GM12875 (cell line): ENCODE measurements around the gene SLC35C1.

Experiments used
- H3K4me3 ChIP-seq: one replicate; pipeline ENCODE4 v1.5.1; 2011; ENCODE audit warnings: low read depth, low read length, control low read depth
- TF ChIP-seq, protein P1 (sequence below): IDR thresholded peaks from 2 replicates; pipeline ENCODE4 v1.5.1; 2011; ENCODE audit warnings: low read depth, mild to moderate bottlenecking, control low read depth, inconsistent platforms, low read length, moderate library complexity, borderline replicate concordance; ENCODE audit not compliant: insufficient read depth

SLC35C1 gene

GRCh38 chr11:45848654-45849081 is 43.7 kb downstream of the SLC35C1 start:
- TF ChIP-seq, protein P1, sequence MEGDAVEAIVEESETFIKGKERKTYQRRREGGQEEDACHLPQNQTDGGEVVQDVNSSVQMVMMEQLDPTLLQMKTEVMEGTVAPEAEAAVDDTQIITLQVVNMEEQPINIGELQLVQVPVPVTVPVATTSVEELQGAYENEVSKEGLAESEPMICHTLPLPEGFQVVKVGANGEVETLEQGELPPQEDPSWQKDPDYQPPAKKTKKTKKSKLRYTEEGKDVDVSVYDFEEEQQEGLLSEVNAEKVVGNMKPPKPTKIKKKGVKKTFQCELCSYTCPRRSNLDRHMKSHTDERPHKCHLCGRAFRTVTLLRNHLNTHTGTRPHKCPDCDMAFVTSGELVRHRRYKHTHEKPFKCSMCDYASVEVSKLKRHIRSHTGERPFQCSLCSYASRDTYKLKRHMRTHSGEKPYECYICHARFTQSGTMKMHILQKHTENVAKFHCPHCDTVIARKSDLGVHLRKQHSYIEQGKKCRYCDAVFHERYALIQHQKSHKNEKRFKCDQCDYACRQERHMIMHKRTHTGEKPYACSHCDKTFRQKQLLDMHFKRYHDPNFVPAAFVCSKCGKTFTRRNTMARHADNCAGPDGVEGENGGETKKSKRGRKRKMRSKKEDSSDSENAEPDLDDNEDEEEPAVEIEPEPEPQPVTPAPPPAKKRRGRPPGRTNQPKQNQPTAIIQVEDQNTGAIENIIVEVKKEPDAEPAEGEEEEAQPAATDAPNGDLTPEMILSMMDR: no peak

GRCh38 chr11:45850446-45850845 is 45.5 kb downstream of the SLC35C1 start:
- TF ChIP-seq, protein P1: no peak
- no peak overlapping the region for H3K4me3 ChIP-seq

More at GRCh38 chr11:45848654-45849081, 43.7 kb downstream of the SLC35C1 start:
- no peak overlapping the region for H3K4me3 ChIP-seq

DNA sequence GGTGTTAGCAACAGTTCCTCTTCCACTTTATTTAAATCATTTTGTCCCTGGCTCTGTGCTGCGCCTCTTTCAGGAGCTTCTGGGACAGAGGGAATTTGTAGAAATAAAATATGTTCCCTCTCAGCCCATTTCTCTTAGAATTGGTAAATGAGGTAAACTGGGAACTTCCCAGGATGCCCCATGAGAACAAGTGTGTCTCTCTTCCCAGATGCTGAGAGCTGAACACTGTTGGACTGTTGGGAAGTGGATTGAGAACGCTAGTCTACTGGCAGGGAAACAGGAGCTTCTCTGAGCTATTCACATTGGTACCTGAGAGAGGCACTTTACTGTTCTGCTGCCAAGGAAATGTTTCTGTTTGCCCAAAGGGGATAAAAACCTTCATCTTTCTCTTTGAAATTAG is 46.3 kb downstream of the SLC35C1 start:
- no peak overlapping the region for H3K4me3 ChIP-seq
- TF ChIP-seq, protein P1: no peak

GRCh38 chr11:45852018-45852711 is 47.2 kb downstream of the SLC35C1 start:
- TF ChIP-seq, protein P1: 0 out of 2 replicates have a peak, but pooled peaks have one; percentile 10
- H3K4me3 ChIP-seq: no peak overlapping the region

DNA sequence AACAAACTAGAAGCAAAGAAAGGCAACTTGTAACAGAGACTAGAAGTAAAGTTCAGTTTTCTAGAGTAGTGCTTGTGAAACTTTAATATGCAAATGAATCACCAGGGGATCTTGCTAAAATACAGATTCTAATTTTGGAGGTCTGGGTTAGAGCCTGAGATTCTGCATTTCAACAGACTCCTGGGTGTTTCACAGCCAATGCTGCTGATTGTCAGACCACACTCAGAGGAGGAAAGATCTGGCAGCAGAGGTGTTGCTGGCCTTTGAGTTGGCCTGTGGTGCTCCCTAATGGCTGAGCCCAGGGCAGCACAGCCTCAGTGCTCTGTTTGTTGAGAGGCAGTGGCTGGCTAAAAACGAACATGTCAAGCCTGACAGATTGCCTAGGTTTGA is 47.8 kb downstream of the SLC35C1 start:
- no peak overlapping the region for H3K4me3 ChIP-seq
- TF ChIP-seq, protein P1: 0 out of 2 replicates have a peak, but pooled peaks have one; percentile 29

GRCh38 chr11:45853332-45854219 is 48.6 kb downstream of the SLC35C1 start:
- TF ChIP-seq, protein P1: no peak
- H3K4me3 ChIP-seq: no peak overlapping the region
